KMS-11 (cell line): Measurements from ENCODE around the gene CDCP1.

Source experiments
- H2AFZ ChIP-seq: fragments of 200-600 bp; sonication (generic); 2 replicates; pipeline ENCODE4 v1.6.1; 2016; ENCODE audit warnings: antibody characterized with exemption, mixed run types, low read depth
- H3K27ac ChIP-seq: fragments of 200-600 bp; sonication (generic); 2 replicates; pipeline ENCODE4 v1.6.1; 2016; ENCODE audit warnings: mild to moderate bottlenecking, mixed run types
- H3K27me3 ChIP-seq: fragments of 200-600 bp; sonication (generic); 2 replicates; pipeline ENCODE4 v1.6.1; 2017; ENCODE audit warnings: mild to moderate bottlenecking, low read depth, mixed run types, moderate library complexity; ENCODE audit not compliant: insufficient read depth
- H3K36me3 ChIP-seq: fragments of 200-600 bp; sonication (generic); 2 replicates; pipeline ENCODE4 v1.6.1; 2017; ENCODE audit warnings: mild to moderate bottlenecking, mixed run types; ENCODE audit not compliant: insufficient read depth
- H3K4me1 ChIP-seq: fragments of 200-600 bp; sonication (generic); 2 replicates; pipeline ENCODE4 v1.6.1; 2016; ENCODE audit warnings: mild to moderate bottlenecking, low read depth, mixed run types; ENCODE audit not compliant: poor library complexity, severe bottlenecking
- H3K4me2 ChIP-seq: fragments of 200-600 bp; sonication (generic); 2 replicates; pipeline ENCODE4 v1.7.0; 2016; ENCODE audit warnings: mild to moderate bottlenecking, mixed run types
- H3K4me3 ChIP-seq: fragments of 200-600 bp; sonication (generic); IDR thresholded peaks from 2 replicates; pipeline ENCODE4 v1.6.1; 2017; ENCODE audit warnings: low read depth, low read length, mixed read lengths; ENCODE audit not compliant: insufficient read depth
- H3K79me2 ChIP-seq: fragments of 200-600 bp; sonication (generic); 2 replicates; pipeline ENCODE4 v1.6.1; 2016; ENCODE audit warnings: low read depth, mixed run types; ENCODE audit not compliant: insufficient read depth
- H3K9ac ChIP-seq: fragments of 200-600 bp; sonication (generic); 2 replicates; pipeline ENCODE4 v1.6.1; 2016; ENCODE audit warnings: mild to moderate bottlenecking, mixed run types
- H4K20me1 ChIP-seq: fragments of 200-600 bp; sonication (generic); 2 replicates; pipeline ENCODE4 v1.6.1; 2016; ENCODE audit warnings: mild to moderate bottlenecking, mixed run types; ENCODE audit not compliant: insufficient read depth
- CTCF ChIP-seq: fragments of 200-600 bp; sonication (generic); conservative IDR thresholded peaks from 2 replicates; pipeline ENCODE4 v1.6.1; 2017; ENCODE audit warnings: low read depth, mild to moderate bottlenecking, antibody characterized with exemption, low read length, moderate library complexity, mixed read lengths

The CDCP1 gene

GRCh38 chr3:45103334-45103733 is 42.8 kb downstream of the CDCP1 start:
- Histone ChIP-seq H2AFZ (no peak overlapping the region), H3K4me1 (peaks cover 60% of the 10 kb centered on the region), H3K4me2 (no peak overlapping the region), H3K27ac (no peak overlapping the region), H4K20me1 (no peaks in the 10 kb centered on the region), H3K27me3 (no peaks in the 10 kb centered on the region), H3K9ac (no peak overlapping the region), H3K36me3 (no peaks in the 10 kb centered on the region), H3K4me3 (no peak overlapping the region), H3K79me2 (no peaks in the 10 kb centered on the region)
- TF ChIP-seq CTCF, result no peak

- Histone ChIP-seq H2AFZ (peak overlapping the region; percentile 30), H3K36me3 (no peaks in the 10 kb centered on the region), H4K20me1 (no peaks in the 10 kb centered on the region), H3K4me2 (peak overlapping the region; percentile 52; the same call in 1 of the 2 replicates), H3K79me2 (no peaks in the 10 kb centered on the region), H3K4me3 (no peak overlapping the region), H3K4me1 (peaks cover 51% of the 10 kb centered on the region), H3K27ac (peak overlapping the region; percentile 75), H3K9ac (peak overlapping the region; percentile 15; the same call in 1 of the 2 replicates), H3K27me3 (no peaks in the 10 kb centered on the region)
- TF ChIP-seq CTCF, result no peak
Measured at GRCh38 chr3:45100981-45101407, 45.2 kb downstream of the CDCP1 start.

- Histone ChIP-seq H3K4me1 (peaks cover 25% of the 10 kb centered on the region), H3K36me3 (no peaks in the 10 kb centered on the region), H3K27ac (no peak overlapping the region), H3K9ac (no peak overlapping the region), H3K4me2 (no peak overlapping the region), H3K27me3 (no peaks in the 10 kb centered on the region), H4K20me1 (no peaks in the 10 kb centered on the region), H2AFZ (no peak overlapping the region), H3K4me3 (no peak overlapping the region), H3K79me2 (no peaks in the 10 kb centered on the region)
- no peak for TF ChIP-seq CTCF
Measured at GRCh38 chr3:45098310-45098709, 47.9 kb downstream of the CDCP1 start.

- Histone ChIP-seq H3K4me1 (peaks cover 25% of the 10 kb centered on the region), H2AFZ (no peak overlapping the region), H3K36me3 (no peaks in the 10 kb centered on the region), H4K20me1 (no peaks in the 10 kb centered on the region), H3K79me2 (no peaks in the 10 kb centered on the region), H3K27me3 (no peaks in the 10 kb centered on the region), H3K4me3 (no peak overlapping the region), H3K9ac (no peak overlapping the region), H3K27ac (no peak overlapping the region), H3K4me2 (no peak overlapping the region)
- TF ChIP-seq CTCF, result no peak
Measured at GRCh38 chr3:45097296-45097883, 48.8 kb downstream of the CDCP1 start.
